Omental fat pad (tissue), 4 donors: Measurements from ENCODE around the gene RYR2. TPM values are rescaled to one million over a fixed set of nuclear protein-coding genes. Genes with fewer than 3 reads are reported as not detected.

ENCODE experiments used
- ATAC-seq: fragments of 150-250 bp; one replicate; pipeline ENCODE4 v1.9.1; 2016; ENCODE audit warnings: mild to moderate bottlenecking, moderate library complexity; ENCODE audit not compliant: low FRiP score
- DNase-seq: peaks from one replicate; pipeline ENCODE4 v3.0.0-alpha.2; 2019; ENCODE audit warnings: low spot score
- total RNA-seq, 4 donors: library from RNA; depleted of rRNA; stranded (reverse); fragments of >200 nt; gene quantifications; one replicate each; pipeline ENCODE4 v1.1.0, GENCODE V29; 2016
- TF ChIP-seq, protein P1 (sequence below), 3 donors: fragments of 450-650 bp; IDR thresholded peaks; one replicate each; pipeline ENCODE4 v1.5.1; 2016 to 2017; ENCODE audit warnings: antibody characterized with exemption in 3 of 3, mild to moderate bottlenecking in 3 of 3, moderate library complexity in 2 of 3

The RYR2 gene
- total RNA-seq, 4 donors from 2014 or later = 0.19 to 2.4 (median 1.2) TPM

DNA sequence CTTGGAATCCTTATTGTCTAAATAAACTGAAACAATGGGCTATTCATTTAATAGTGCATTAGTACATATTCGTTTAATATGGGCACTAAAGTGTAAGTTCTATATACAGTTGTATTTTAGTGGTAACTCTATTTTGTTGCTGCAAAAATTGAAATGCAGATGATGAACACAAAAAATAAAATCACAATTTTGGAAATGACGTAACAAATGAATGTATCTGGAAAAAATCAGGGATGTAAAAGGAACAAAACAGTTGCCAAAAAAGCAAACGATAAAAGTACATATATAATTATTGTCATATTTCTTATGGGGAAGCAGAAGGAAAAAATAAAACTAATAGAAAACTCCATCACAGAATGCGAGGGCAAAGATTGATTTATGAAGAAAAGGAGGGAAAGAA, 254.9 kb downstream of the RYR2 start:
- DNase-seq = no peak
- ATAC-seq = no peak
- TF ChIP-seq, protein P1, sequence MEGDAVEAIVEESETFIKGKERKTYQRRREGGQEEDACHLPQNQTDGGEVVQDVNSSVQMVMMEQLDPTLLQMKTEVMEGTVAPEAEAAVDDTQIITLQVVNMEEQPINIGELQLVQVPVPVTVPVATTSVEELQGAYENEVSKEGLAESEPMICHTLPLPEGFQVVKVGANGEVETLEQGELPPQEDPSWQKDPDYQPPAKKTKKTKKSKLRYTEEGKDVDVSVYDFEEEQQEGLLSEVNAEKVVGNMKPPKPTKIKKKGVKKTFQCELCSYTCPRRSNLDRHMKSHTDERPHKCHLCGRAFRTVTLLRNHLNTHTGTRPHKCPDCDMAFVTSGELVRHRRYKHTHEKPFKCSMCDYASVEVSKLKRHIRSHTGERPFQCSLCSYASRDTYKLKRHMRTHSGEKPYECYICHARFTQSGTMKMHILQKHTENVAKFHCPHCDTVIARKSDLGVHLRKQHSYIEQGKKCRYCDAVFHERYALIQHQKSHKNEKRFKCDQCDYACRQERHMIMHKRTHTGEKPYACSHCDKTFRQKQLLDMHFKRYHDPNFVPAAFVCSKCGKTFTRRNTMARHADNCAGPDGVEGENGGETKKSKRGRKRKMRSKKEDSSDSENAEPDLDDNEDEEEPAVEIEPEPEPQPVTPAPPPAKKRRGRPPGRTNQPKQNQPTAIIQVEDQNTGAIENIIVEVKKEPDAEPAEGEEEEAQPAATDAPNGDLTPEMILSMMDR (IDR thresholded peaks at IDR 0.05) = no peak

- TF ChIP-seq, protein P1 (IDR thresholded peaks at IDR 0.05) = no peak
- ATAC-seq (no peak), DNase-seq (no peak)
Observed at GRCh38 chr1:237300642-237301041, 258.7 kb downstream of the RYR2 start.

DNA sequence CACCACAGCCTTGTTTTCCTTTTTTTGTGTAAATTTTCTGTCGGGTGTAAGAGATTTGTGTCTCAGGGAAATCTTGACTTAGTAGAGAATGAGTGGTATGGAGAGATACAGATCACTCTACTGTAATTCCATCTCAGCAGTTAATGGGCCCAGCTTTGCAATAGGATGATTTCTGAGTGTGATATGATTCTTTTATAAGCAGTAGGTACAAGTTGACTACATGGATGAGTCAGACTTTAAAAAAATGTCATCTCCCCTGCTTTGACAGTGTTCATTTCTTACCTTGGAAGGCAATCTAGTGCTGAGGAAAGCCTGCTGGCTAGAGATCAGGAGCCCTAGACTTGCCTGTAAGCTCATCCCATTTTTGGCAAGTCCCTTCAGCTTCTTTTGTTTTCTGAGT, 261.9 kb downstream of the RYR2 start:
- ATAC-seq = no peak
- TF ChIP-seq, protein P1 (IDR thresholded peaks at IDR 0.05) = no peak
- DNase-seq = no peak

DNA sequence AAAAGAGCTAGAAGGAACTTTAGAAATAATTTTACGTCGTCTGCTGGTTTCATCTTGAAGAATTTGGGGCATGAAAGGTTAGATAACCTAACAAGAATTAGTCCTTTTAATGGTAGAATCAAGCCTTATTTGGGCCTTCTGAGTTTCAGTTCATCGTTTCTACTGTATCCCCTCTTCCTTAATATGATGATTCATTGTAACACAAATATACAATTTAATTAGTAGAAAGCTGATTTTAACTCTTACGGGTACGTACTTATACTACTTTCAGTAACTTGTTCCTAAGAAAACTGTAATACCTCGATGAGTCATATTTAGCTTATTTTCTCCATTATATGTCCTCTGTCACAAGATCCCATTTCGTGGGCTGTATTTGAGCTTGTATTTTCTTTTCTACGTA, 264.7 kb downstream of the RYR2 start:
- TF ChIP-seq, protein P1 (IDR thresholded peaks at IDR 0.05) = no peak
- ATAC-seq (no peak), DNase-seq (no peak)

DNA sequence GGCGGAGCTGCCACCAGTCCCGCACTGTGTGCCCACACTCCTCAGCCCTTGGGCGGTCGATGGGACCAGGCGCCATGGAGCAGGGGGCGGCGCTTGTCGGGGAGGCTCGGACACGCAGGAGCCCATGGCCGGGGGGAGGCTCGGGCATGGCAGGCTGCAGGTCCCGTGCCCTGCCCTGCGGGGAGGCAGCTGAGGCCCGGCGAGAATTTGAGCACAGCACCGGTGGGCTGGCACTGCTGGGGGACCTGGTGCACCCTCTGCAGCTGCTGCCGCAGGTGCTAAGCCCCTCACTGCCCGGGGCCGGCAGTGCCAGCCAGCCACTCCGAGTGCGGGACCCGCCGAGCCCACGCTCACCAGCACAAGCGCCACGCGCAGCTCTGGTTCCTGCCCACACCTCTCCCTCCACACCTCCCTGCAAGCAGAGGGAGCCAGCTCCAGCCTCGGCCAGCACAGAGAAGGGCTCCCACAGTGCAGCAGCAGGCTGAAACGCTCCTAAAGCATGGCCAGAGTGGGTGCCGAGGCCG, 267.7 kb downstream of the RYR2 start:
- ATAC-seq (no peak), DNase-seq (no peak)
- TF ChIP-seq, protein P1 (IDR thresholded peaks at IDR 0.05) = no peak

DNA sequence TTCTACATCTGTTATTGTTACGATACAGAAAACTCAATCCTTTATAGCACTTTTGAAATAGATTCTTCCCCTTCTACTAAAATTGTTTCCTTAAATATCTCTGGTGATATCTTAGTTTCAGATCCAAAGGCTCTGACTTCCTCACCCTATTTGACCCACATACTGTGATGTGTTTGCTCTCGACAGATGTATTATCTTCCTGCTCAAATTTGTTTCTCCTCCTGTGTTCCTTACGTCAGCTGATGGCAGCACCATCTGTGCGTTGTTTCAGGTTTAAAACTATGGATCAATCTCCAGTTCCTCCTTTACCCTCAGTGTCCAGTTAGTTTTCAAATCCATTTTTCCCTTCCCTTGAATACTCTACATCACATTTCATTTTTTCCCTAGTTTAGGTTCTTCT, 274.4 kb downstream of the RYR2 start:
- DNase-seq = no peak
- no peak for ATAC-seq
- TF ChIP-seq, protein P1 (IDR thresholded peaks at IDR 0.05) = no peak

DNA sequence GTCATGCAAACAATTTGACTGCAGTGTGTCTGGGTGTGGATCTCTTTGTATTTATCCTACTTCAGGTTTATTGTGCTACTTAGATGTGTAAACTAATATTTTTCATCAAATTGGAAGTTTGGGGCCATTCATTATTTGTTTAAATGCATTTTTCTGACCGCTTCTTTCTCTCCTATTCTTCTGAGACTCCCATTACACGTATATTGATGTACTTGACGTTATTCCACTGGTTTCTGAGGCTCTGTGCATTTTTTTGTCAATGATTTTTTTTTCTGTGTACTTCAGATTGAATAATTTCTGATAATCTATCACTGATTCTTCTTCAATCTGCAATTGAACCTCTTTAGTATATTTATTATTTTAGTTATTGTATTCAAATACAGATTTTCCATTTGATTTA, 276.8 kb downstream of the RYR2 start:
- TF ChIP-seq, protein P1 (IDR thresholded peaks at IDR 0.05) = no peak
- DNase-seq (no peak), ATAC-seq (no peak)
